Astrocyte (in vitro differentiated cells and primary cell): Measurements from ENCODE around the gene LTK. TPM values are rescaled to one million over a fixed set of nuclear protein-coding genes. Genes with fewer than 3 reads are reported as not detected.

Experiments used
- DNase-seq: peaks from one replicate; pipeline ENCODE4 v3.0.0-alpha.2; 2010; ENCODE audit warnings: low read depth
- FAIRE-seq: peaks from 2 replicates; lab custom pipeline; 2011; peaks lifted over from hg19 to GRCh38; lab: Jason Lieb, UNC
- H2AFZ ChIP-seq: 2 replicates; pipeline ENCODE4 v1.6.0; 2012; ENCODE audit warnings: low read depth, low read length, inconsistent platforms
- H3K27ac ChIP-seq: 2 replicates; pipeline ENCODE4 v1.5.1; 2011; ENCODE audit warnings: low read depth, low read length, inconsistent platforms
- H3K27me3 ChIP-seq: 2 replicates; pipeline ENCODE4 v1.6.0; 2011; ENCODE audit warnings: low read length, inconsistent platforms; ENCODE audit not compliant: insufficient read depth
- H3K36me3 ChIP-seq: 2 replicates; pipeline ENCODE4 v1.5.1; 2011; ENCODE audit warnings: low read length, inconsistent platforms; ENCODE audit not compliant: insufficient read depth
- H3K4me1 ChIP-seq: 2 replicates; pipeline ENCODE4 v1.5.1; 2011; ENCODE audit warnings: low read length, inconsistent platforms; ENCODE audit not compliant: insufficient read depth
- H3K4me2 ChIP-seq: 2 replicates; pipeline ENCODE4 v1.6.0; 2012; ENCODE audit warnings: low read length, inconsistent platforms
- H3K4me3 ChIP-seq: 2 replicates; pipeline ENCODE4 v1.5.1; 2011; ENCODE audit warnings: low read depth, mild to moderate bottlenecking, low read length, inconsistent platforms; ENCODE audit not compliant: insufficient read depth
- H3K79me2 ChIP-seq: 2 replicates; pipeline ENCODE4 v1.6.0; 2012; ENCODE audit warnings: mild to moderate bottlenecking, low read length, inconsistent platforms; ENCODE audit not compliant: insufficient read depth
- H3K9ac ChIP-seq: 2 replicates; pipeline ENCODE4 v1.6.0; 2012; ENCODE audit warnings: mild to moderate bottlenecking, low read length, inconsistent platforms
- H3K9me3 ChIP-seq: 2 replicates; pipeline ENCODE4 v1.5.1; 2012; ENCODE audit warnings: low read depth, mild to moderate bottlenecking, low read length, inconsistent platforms; ENCODE audit not compliant: insufficient read depth
- H4K20me1 ChIP-seq: 2 replicates; pipeline ENCODE4 v1.6.0; 2012; ENCODE audit warnings: low read length, inconsistent platforms; ENCODE audit not compliant: insufficient read depth
- H3K27ac Mint-ChIP-seq: one replicate; pipeline ENCODE4 v1.8.0; 2021; ENCODE audit warnings: mild to moderate bottlenecking, mixed read lengths; ENCODE audit not compliant: unreplicated experiment
- H3K27me3 Mint-ChIP-seq: one replicate; pipeline ENCODE4 v1.8.0; 2021; ENCODE audit warnings: low read depth, mixed read lengths; ENCODE audit not compliant: unreplicated experiment
- H3K36me3 Mint-ChIP-seq: one replicate; pipeline ENCODE4 v1.8.0; 2021; ENCODE audit warnings: low read depth, mixed read lengths; ENCODE audit not compliant: unreplicated experiment
- H3K4me1 Mint-ChIP-seq: one replicate; pipeline ENCODE4 v1.8.0; 2021; ENCODE audit warnings: low read depth, mixed read lengths; ENCODE audit not compliant: unreplicated experiment
- H3K4me3 Mint-ChIP-seq: one replicate; pipeline ENCODE4 v1.8.0; 2021; ENCODE audit warnings: mild to moderate bottlenecking, moderate library complexity, mixed read lengths; ENCODE audit not compliant: unreplicated experiment
- H3K9me3 Mint-ChIP-seq: one replicate; pipeline ENCODE4 v1.8.0; 2021; ENCODE audit warnings: mild to moderate bottlenecking, mixed read lengths; ENCODE audit not compliant: unreplicated experiment
- CTCF ChIP-seq: IDR thresholded peaks from 2 replicates; pipeline ENCODE4 v1.5.1; 2011; ENCODE audit warnings: low read depth, mild to moderate bottlenecking, inconsistent platforms, low read length, moderate library complexity; ENCODE audit not compliant: insufficient read depth
- EZH2 ChIP-seq: IDR thresholded peaks from 2 replicates; pipeline ENCODE4 v1.6.1; 2012; ENCODE audit warnings: mild to moderate bottlenecking, low read length, inconsistent platforms; ENCODE audit not compliant: insufficient read depth
- total RNA-seq: library from RNA; stranded (reverse); gene quantifications from 2 replicates; pipeline ENCODE4 v1.2.1, GENCODE V29; 2021

LTK gene
- total RNA-seq, 1 donor from 2014 or later: 0.14 TPM

DNA sequence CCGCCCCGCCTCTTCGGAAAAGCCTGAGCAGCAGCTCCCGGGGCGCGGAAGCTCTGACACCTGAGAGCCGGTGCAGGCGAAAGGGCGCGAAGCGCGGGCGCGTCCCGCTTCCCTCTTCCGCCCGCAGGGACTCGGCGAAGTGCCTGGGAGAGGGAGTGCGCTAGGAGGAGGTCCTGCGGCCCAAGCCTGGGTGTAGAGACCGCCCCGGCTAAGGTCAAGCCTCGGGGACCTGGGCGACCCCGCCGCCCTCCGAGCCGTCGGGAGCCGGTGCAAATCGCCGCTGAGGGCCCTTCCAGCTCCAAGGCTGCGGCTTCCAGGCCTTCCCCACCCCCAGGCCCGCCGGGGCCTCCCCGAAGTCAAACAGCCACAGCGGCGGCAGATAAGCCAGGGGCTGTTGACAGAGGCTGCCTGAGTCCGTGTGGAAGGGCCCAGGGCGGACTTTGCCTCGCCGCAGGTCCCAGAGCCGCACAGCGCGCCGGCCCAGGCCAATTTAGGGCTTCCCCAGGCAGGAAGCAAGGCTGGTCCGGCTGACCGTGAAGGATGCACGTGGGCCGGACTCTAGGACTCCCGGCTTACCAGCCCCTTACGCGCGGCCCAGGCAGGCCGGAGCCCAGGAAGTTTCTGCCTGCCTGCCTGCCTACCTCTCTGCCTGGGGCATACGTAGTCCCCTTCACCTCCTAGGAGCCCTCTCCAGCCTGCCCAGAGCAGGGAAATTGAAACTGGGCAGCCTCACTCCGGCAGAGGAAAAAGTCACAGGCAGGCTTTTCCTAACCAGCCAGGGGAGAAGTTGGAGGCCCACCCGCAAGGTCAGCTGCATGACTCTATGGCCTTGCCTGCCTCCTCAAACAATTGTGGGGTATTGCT, 17.7 kb downstream of the LTK start:
- Histone ChIP-seq H3K79me2 (no peaks in the 10 kb centered on the region), H3K9ac (no peak overlapping the region), H4K20me1 (no peaks in the 10 kb centered on the region), H3K4me2 (peak overlapping the region; percentile 94), H3K36me3 (no peaks in the 10 kb centered on the region), H3K4me1 (peaks cover 37% of the 10 kb centered on the region), H3K9me3 (no peaks in the 10 kb centered on the region), H3K27me3 (peaks cover 48% of the 10 kb centered on the region), H3K4me3 (no peak overlapping the region), H3K27ac (no peak overlapping the region), H2AFZ (peak overlapping the region; percentile 26)
- TF ChIP-seq EZH2: no peak
- Mint-ChIP-seq H3K4me3 (no peak overlapping the region), H3K27me3 (peaks cover 60% of the 10 kb centered on the region), H3K9me3 (no peaks in the 10 kb centered on the region), H3K36me3 (peaks cover 8% of the 10 kb centered on the region), H3K27ac (no peak overlapping the region), H3K4me1 (peaks cover 15% of the 10 kb centered on the region)
- no peak for FAIRE-seq
- DNase-seq: no peak

- Histone ChIP-seq H3K27me3 (peaks cover 42% of the 10 kb centered on the region), H3K4me2 (peak overlapping the region; percentile 94), H3K4me3 (no peak overlapping the region), H3K27ac (no peak overlapping the region), H2AFZ (no peak overlapping the region), H3K36me3 (no peaks in the 10 kb centered on the region), H3K9me3 (no peaks in the 10 kb centered on the region), H3K79me2 (no peaks in the 10 kb centered on the region), H3K9ac (no peak overlapping the region), H3K4me1 (peaks cover 38% of the 10 kb centered on the region), H4K20me1 (no peaks in the 10 kb centered on the region)
- no peak overlapping the region for H3K27ac Mint-ChIP-seq
- H3K9me3 Mint-ChIP-seq: no peaks in the 10 kb centered on the region
- peaks cover 54% of the 10 kb centered on the region for H3K27me3 Mint-ChIP-seq
- peaks cover 17% of the 10 kb centered on the region for H3K4me1 Mint-ChIP-seq
- peaks cover 8% of the 10 kb centered on the region for H3K36me3 Mint-ChIP-seq
- DNase-seq (no peak), FAIRE-seq (no peak)
- H3K4me3 Mint-ChIP-seq: no peak overlapping the region
- TF ChIP-seq EZH2 (peak; percentile 99), CTCF (no peak)
These were observed 18.5 kb downstream of the LTK start for GRCh38 chr15:41494922-41495735.

DNA sequence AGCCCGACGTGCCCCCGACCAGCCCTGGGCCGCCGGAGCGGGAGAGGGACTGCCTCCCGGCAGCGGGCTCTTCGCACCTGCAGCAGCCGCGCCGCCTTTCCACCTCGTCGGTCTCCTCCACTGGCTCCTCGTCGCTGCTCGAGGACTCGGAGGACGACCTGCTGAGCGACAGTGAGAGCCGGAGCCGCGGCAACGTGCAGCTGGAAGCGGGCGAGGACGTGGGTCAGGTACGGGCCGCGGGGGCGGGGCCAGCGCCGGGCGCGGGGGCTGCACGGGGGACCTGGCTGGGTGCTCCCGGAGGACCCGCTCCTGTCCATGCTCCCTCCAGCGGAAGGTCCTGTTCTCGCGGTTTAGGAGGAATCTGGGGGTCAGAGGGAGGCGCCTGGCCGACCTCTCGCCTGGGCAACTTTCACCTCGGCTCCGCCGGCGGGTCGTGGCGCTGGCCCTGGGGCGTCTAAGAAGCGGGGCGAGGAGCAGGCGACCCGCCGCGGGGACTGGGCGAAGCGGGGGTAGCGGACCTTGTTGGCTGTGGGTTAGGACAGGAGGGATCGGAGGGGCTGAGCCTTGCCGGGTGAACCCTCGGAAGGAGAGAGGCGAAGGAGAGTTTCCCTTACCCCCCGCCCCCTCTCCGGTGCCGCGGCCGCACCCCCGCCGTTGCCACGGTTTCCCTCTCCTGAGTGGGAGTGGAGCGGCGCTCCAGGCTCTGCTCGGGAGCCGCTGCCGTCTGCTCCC, 19.3 kb downstream of the LTK start:
- Histone ChIP-seq H3K36me3 (no peaks in the 10 kb centered on the region), H3K79me2 (no peaks in the 10 kb centered on the region), H4K20me1 (no peaks in the 10 kb centered on the region), H3K4me3 (peak overlapping the region; percentile 62), H3K4me2 (peak overlapping the region; percentile 94), H3K27ac (no peak overlapping the region), H2AFZ (peak overlapping the region; percentile 42), H3K9ac (no peak overlapping the region), H3K9me3 (no peaks in the 10 kb centered on the region), H3K27me3 (peaks cover 42% of the 10 kb centered on the region), H3K4me1 (peaks cover 38% of the 10 kb centered on the region)
- Mint-ChIP-seq H3K4me1 (peaks cover 17% of the 10 kb centered on the region), H3K27ac (no peak overlapping the region), H3K9me3 (no peaks in the 10 kb centered on the region), H3K4me3 (no peak overlapping the region), H3K36me3 (peaks cover 5% of the 10 kb centered on the region), H3K27me3 (peaks cover 46% of the 10 kb centered on the region)
- DNase-seq (no peak), FAIRE-seq (no peak)
- no peak for TF ChIP-seq CTCF
- TF ChIP-seq EZH2: peak; percentile 88
